CD14-positive monocyte (primary cell): ENCODE measurements around the gene JPH2. TPM values are rescaled to one million over a fixed set of nuclear protein-coding genes. Genes with fewer than 3 reads are reported as not detected.
A peak's percentile ranks its signal among the peaks of the same experiment; 100 is the strongest.

Source experiments
- DNase-seq, 3 donors: peaks; one replicate each; pipeline ENCODE4 v3.0.0-alpha.2; 2011 to 2022
- H2AFZ ChIP-seq: 2 replicates; pipeline ENCODE4 v1.6.0; 2012; ENCODE audit warnings: mild to moderate bottlenecking, low read depth, low read length, inconsistent platforms; ENCODE audit not compliant: insufficient read depth, poor library complexity, severe bottlenecking
- H3K27ac ChIP-seq, 2 donors: 1 replicate in 1 of 2; 2 replicates in 1 of 2; pipeline ENCODE4 v1.5.1; 2012 to 2013; ENCODE audit warnings: low read length in 2 of 2, control low read depth in 1 of 2, inconsistent platforms in 1 of 2, low read depth in 1 of 2, mild to moderate bottlenecking in 1 of 2
- H3K27me3 ChIP-seq, 2 donors: one replicate each; pipeline versions ENCODE4 v1.6.0 to v1.6.1; 2011 to 2013; ENCODE audit warnings: low read length in 2 of 2; ENCODE audit not compliant: control insufficient read depth in 2 of 2, insufficient read depth in 2 of 2
- H3K36me3 ChIP-seq, 2 donors: replicated peaks in 1 of 2; 1 replicate in 1 of 2; 2 replicates in 1 of 2; pipeline versions ENCODE4 v1.5.1 to v1.6.1; 2012 to 2013; ENCODE audit warnings: low read length in 2 of 2, control low read depth in 1 of 2, inconsistent platforms in 1 of 2, mild to moderate bottlenecking in 1 of 2; ENCODE audit not compliant: insufficient read depth in 2 of 2, control insufficient read depth in 1 of 2
- H3K4me1 ChIP-seq, 2 donors: 1 replicate in 1 of 2; 2 replicates in 1 of 2; pipeline versions ENCODE4 v1.5.1 to v1.6.1; 2012 to 2013; ENCODE audit warnings: low read length in 2 of 2, control low read depth in 1 of 2, inconsistent platforms in 1 of 2, mild to moderate bottlenecking in 1 of 2, moderate library complexity in 1 of 2; ENCODE audit not compliant: insufficient read depth in 2 of 2, control insufficient read depth in 1 of 2
- H3K4me2 ChIP-seq: replicated peaks from 2 replicates; pipeline ENCODE3; 2012; ENCODE audit warnings: low read length, moderate library complexity, mild to moderate bottlenecking; ENCODE audit not compliant: poor library complexity, severe bottlenecking; ENCODE audit errors: extremely low read depth
- H3K4me3 ChIP-seq, 3 experiments: fragments of 200-600 bp in 1 of 3; sonication (generic) in 1 of 3; replicated peaks in 1 of 3; 1 replicate in 2 of 3; 2 replicates in 1 of 3; pipeline ENCODE4 v1.5.1; 2011 to 2013; ENCODE audit warnings: low read length in 3 of 3, mild to moderate bottlenecking in 3 of 3, control low read depth in 2 of 3, low read depth in 2 of 3, inconsistent platforms in 1 of 3, moderate library complexity in 1 of 3
- H3K79me2 ChIP-seq: 2 replicates; pipeline ENCODE4 v1.6.0; 2012; ENCODE audit warnings: mild to moderate bottlenecking, control low read depth, inconsistent platforms, low read length, moderate library complexity; ENCODE audit not compliant: insufficient read depth
- H3K9ac ChIP-seq: 2 replicates; pipeline ENCODE4 v1.6.0; 2017; ENCODE audit warnings: low read length, mild to moderate bottlenecking; ENCODE audit not compliant: insufficient read depth, poor library complexity, severe bottlenecking
- H3K9me3 ChIP-seq, 2 donors: replicated peaks in 1 of 2; 1 replicate in 1 of 2; 2 replicates in 1 of 2; pipeline versions ENCODE4 v1.5.1 to v1.6.1; 2012 to 2013; ENCODE audit warnings: low read length in 2 of 2, control low read depth in 1 of 2; ENCODE audit not compliant: control insufficient read depth in 1 of 2, insufficient read depth in 1 of 2
- H4K20me1 ChIP-seq: 2 replicates; pipeline ENCODE4 v1.6.0; 2012; ENCODE audit warnings: mild to moderate bottlenecking, low read length, control low read depth, moderate library complexity; ENCODE audit not compliant: insufficient read depth
- H3K27ac Mint-ChIP-seq, 7 donors: one replicate each; pipeline ENCODE4 v1.8.0; 2020; ENCODE audit warnings: mild to moderate bottlenecking in 7 of 7, mixed read lengths in 7 of 7, moderate library complexity in 6 of 7, inconsistent platforms in 2 of 7
- H3K27me3 Mint-ChIP-seq, 3 donors: one replicate each; pipeline ENCODE4 v1.8.0; 2021 to 2022; ENCODE audit warnings: low read depth in 3 of 3, mild to moderate bottlenecking in 3 of 3, mixed read lengths in 3 of 3, moderate library complexity in 3 of 3, inconsistent platforms in 1 of 3
- H3K36me3 Mint-ChIP-seq, 2 donors: one replicate each; pipeline ENCODE4 v1.8.0; 2020; ENCODE audit warnings: mixed read lengths in 2 of 2, inconsistent platforms in 1 of 2, mild to moderate bottlenecking in 1 of 2
- H3K4me1 Mint-ChIP-seq: one replicate; pipeline ENCODE4 v1.8.0; 2020; ENCODE audit warnings: mild to moderate bottlenecking, mixed read lengths
- H3K4me3 Mint-ChIP-seq, 2 donors: one replicate each; pipeline ENCODE4 v1.8.0; 2020; ENCODE audit warnings: mild to moderate bottlenecking in 2 of 2, mixed read lengths in 2 of 2, moderate library complexity in 1 of 2
- H3K9me3 Mint-ChIP-seq, 7 donors: one replicate each; pipeline ENCODE4 v1.8.0; 2020 to 2022; ENCODE audit warnings: mixed read lengths in 7 of 7, mild to moderate bottlenecking in 6 of 7, moderate library complexity in 6 of 7, inconsistent platforms in 2 of 7
- CTCF ChIP-seq: fragments of 200-600 bp; IDR thresholded peaks from one replicate; pipeline ENCODE4 v1.8.0; 2022; ENCODE audit warnings: antibody characterized with exemption, mild to moderate bottlenecking
- WGBS: methylation state at CpG from one replicate; pipeline ENCODE4 v1.1.5; 2013; ENCODE audit warnings: missing lambda C conversion rate; ENCODE audit not compliant: insufficient coverage; 5-methylcytosine and 5-hydroxymethylcytosine counted together
- intact Hi-C, 2 donors: fragments of 100-400 bp; cut with micrococcal nuclease; formaldehyde crosslinking; loops; one replicate each; pipeline versions ENCODE4 v1.15.0 to v1.15.1; 2023
- polyA plus RNA-seq, 3 donors: library from polyadenylated mRNA; depleted of rRNA in 1 of 3; unstranded in 2 of 3; stranded (reverse) in 1 of 3; fragments of 300-500 nt in 2 of 3; fragments of >200 nt in 1 of 3; fragmentation: Illumina TruSeq in 2 of 3; gene quantifications; 1 replicate in 2 of 3; 2 replicates in 1 of 3; pipeline ENCODE4 v1.2.3, GENCODE V29; 2012 to 2021

Gene JPH2
- polyA plus RNA-seq, 3 donors, result not detected

- TF ChIP-seq CTCF, result no peak
- H3K79me2 ChIP-seq, result no peaks in the 10 kb centered on the region
- peak overlapping the region; percentile 82 to 95 for H3K4me3 Mint-ChIP-seq
- peak overlapping the region; percentile 94 to 95 for H3K27ac ChIP-seq
- intact Hi-C loops, result loop anchor here in 1 of 2 donors (10.0 kb wide), 1 partner anchor 135 kb away; no protein-coding TSS in a partner anchor
- peak overlapping the region; percentile 78 for H2AFZ ChIP-seq
- 5% methylated on average over 8 of the region's 26 CpGs for WGBS
- peak overlapping the region; percentile 72 for H3K9ac ChIP-seq
- H3K4me2 ChIP-seq, result peak overlapping the region; percentile 74
- peaks cover 1 to 7% (median 7%) of the 10 kb centered on the region in 3 donors for H3K27me3 Mint-ChIP-seq
- H3K4me1 Mint-ChIP-seq, result peaks cover 63% of the 10 kb centered on the region
- no peaks in the 10 kb centered on the region for H3K36me3 ChIP-seq
- H3K27me3 ChIP-seq, result no peaks in the 10 kb centered on the region
- peak overlapping the region; percentile 28 to 71 (median 43) for H3K4me3 ChIP-seq
- DNase-seq, result peak; percentile 56 to 73 (median 60)
- H3K36me3 Mint-ChIP-seq, result no peaks in the 10 kb centered on the region
- peaks cover 61 to 73% of the 10 kb centered on the region in 2 donors for H3K4me1 ChIP-seq
- H3K27ac Mint-ChIP-seq, result peak overlapping the region; percentile 93 to 99 (median 97)
- H4K20me1 ChIP-seq, result no peaks in the 10 kb centered on the region
- H3K9me3 ChIP-seq, result no peaks in the 10 kb centered on the region
- peaks cover 0 to 4% (median 0%) of the 10 kb centered on the region in 7 donors for H3K9me3 Mint-ChIP-seq
Observed at GRCh38 chr20:44069203-44070011, 117.6 kb downstream of the JPH2 start.

GRCh38 chr20:44068316-44069201 is 118.4 kb downstream of the JPH2 start:
- Mint-ChIP-seq H3K27ac (peak overlapping the region; percentile 93 to 99 (median 97)), H3K9me3 (peaks cover 0 to 4% (median 0%) of the 10 kb centered on the region in 7 donors), H3K4me1 (peaks cover 57% of the 10 kb centered on the region), H3K27me3 (peaks cover 3 to 7% (median 7%) of the 10 kb centered on the region in 3 donors), H3K36me3 (no peaks in the 10 kb centered on the region), H3K4me3 (peak overlapping the region; percentile 82 to 95)
- Histone ChIP-seq H4K20me1 (no peaks in the 10 kb centered on the region), H3K4me3 (peak overlapping the region; percentile 28 to 71 (median 43)), H3K79me2 (no peaks in the 10 kb centered on the region), H3K4me2 (peak overlapping the region; percentile 74), H2AFZ (peak overlapping the region; percentile 78), H3K9me3 (no peaks in the 10 kb centered on the region), H3K4me1 (peaks cover 52 to 64% of the 10 kb centered on the region in 2 donors), H3K36me3 (no peaks in the 10 kb centered on the region), H3K27me3 (no peaks in the 10 kb centered on the region), H3K27ac (peak overlapping the region; percentile 94 to 95), H3K9ac (peak overlapping the region; percentile 72)
- TF ChIP-seq CTCF, result no peak
- WGBS, result 34% methylated on average over 23 of the region's 30 CpGs
- peak; percentile 44 to 79 (median 53) for DNase-seq
- intact Hi-C loops, result no loop called here
